ENCODE measurements around the gene PSD2. TPM values are rescaled to one million over a fixed set of nuclear protein-coding genes. Genes with fewer than 3 reads are reported as not detected.

The PSD2 gene
- total and polyA plus RNA-seq, 2 experiments from 2014 or later: under 0.01 TPM; not detected in 1

DNA sequence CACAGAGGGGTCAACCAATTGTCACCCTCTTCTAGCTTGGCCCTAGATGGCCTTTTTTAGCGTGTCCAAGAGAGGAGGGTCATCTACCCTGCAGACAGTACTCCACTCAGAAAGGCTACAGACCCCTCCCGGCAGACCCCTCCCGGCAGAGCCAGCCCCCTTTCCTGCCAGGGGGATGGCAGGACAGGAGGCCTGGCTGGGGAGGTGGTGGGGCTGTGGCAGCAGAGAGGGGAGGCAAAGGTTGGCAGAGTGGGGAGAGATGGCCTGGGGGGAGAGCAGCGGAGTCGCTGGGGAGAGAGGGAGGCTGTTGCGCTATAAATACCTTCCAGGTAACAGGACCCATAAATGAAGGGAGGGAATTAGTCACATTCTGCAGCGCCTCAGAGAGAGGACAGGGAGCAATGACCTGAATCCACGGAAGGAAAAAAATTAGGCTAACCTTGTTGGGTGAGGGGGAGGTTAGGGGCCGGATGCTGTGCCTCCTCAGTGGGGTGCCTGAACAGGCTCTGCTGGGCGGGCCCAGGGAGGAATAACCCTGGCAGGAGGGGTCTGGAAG lies 32.9 kb upstream of the PSD2 start:
- Histone ChIP-seq H4K20me1 (ENCODE audit: insufficient read depth) (no peaks in the 10 kb centered on the region), H3K4me2 (ENCODE audit: unreplicated experiment) (no peak overlapping the region), H3K4me3 (no peak overlapping the region), H3K27ac (no peak overlapping the region), H3K9me3 (ENCODE audit: low read depth) (no peaks in the 10 kb centered on the region), H3K4me1 (ENCODE audit: insufficient read depth) (peaks cover 3% of the 10 kb centered on the region; the same call in 1 of the 2 replicates), H2AFZ (no peak overlapping the region), H3K9ac (no peak overlapping the region), H3K27me3 (replicated peaks; ENCODE audit: insufficient read depth) (peaks cover 9% of the 10 kb centered on the region; the same call in 1 of the 2 replicates), H3K79me2 (ENCODE audit: insufficient read depth) (no peaks in the 10 kb centered on the region), H3K36me3 (ENCODE audit: low read depth) (no peaks in the 10 kb centered on the region), H3F3A (ENCODE audit: insufficient read depth) (0 out of 2 replicates have a peak, but pooled peaks cover 5% of the 10 kb centered on the region), H3K9me2 (ENCODE audit: insufficient read depth) (no peaks in the 10 kb centered on the region)
- no peak for DNase-seq
- in situ Hi-C loops (cut with MboI): loop anchor here (5.0 kb wide), 1 partner anchor 130 kb away; no protein-coding TSS in a partner anchor
- 93 to 95% methylated on average over 10 of the region's 10 CpGs for WGBS, 2 experiments (ENCODE audit: low coverage in 1 of 2, low lambda C conversion rate in 2 of 2, missing lambda C conversion rate in 2 of 2)
- TF ChIP-seq EZH2phosphoT487 (IDR thresholded peaks at IDR 0.05; ENCODE audit: insufficient read depth, low read depth): no peak

DNA sequence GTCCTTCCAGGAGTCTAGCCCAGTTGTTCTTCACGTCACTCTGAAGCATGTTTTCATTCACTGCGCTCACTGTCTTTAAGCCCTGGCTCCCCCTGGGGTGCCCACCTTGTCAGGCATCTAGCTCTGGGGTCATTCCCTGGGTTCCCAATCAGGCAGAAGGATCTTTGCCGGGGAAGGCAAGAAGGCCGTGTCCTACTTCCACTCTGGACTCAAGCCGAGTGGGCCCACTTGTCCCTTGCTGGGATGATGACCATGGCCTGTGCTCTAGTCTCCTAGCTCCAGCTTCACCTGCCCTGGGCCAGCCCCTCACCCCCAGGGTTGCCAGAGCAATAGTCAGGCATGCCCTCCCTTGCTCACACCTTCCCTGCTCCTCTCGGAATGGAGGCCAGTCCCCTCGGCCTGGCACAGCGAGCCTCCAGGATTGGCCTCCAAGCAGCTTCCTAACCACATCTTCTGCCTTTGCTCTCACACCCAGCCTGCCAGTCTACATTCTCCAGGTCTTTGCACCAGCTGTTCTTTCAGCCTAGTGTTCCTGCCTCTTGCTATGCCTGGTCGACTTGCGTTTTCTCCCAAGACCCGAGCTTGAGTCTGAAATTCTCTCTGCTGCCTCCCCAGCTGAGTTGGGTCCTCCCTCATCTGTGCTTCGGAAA lies 32.2 kb upstream of the PSD2 start:
- Histone ChIP-seq H3K4me1 (ENCODE audit: insufficient read depth) (peaks cover 3% of the 10 kb centered on the region; the same call in 1 of the 2 replicates), H3K9me2 (ENCODE audit: insufficient read depth) (no peaks in the 10 kb centered on the region), H2AFZ (no peak overlapping the region), H3K9me3 (ENCODE audit: low read depth) (no peaks in the 10 kb centered on the region), H3K36me3 (ENCODE audit: low read depth) (no peaks in the 10 kb centered on the region), H3K4me3 (no peak overlapping the region), H3F3A (ENCODE audit: insufficient read depth) (0 out of 2 replicates have a peak, but pooled peaks cover 5% of the 10 kb centered on the region), H4K20me1 (ENCODE audit: insufficient read depth) (no peaks in the 10 kb centered on the region), H3K4me2 (ENCODE audit: unreplicated experiment) (no peak overlapping the region), H3K27ac (no peak overlapping the region), H3K27me3 (replicated peaks; ENCODE audit: insufficient read depth) (peaks cover 9% of the 10 kb centered on the region; the same call in 1 of the 2 replicates), H3K9ac (no peak overlapping the region), H3K79me2 (ENCODE audit: insufficient read depth) (no peaks in the 10 kb centered on the region)
- 69 to 72% methylated on average over 12 of the region's 12 CpGs for WGBS, 2 experiments (ENCODE audit: low coverage in 1 of 2, low lambda C conversion rate in 2 of 2, missing lambda C conversion rate in 2 of 2)
- in situ Hi-C loops (cut with MboI): loop anchor here (5.0 kb wide), 1 partner anchor 131 kb away; no protein-coding TSS in a partner anchor
- no peak for DNase-seq
- TF ChIP-seq EZH2phosphoT487 (IDR thresholded peaks at IDR 0.05; ENCODE audit: insufficient read depth, low read depth): no peak

DNA sequence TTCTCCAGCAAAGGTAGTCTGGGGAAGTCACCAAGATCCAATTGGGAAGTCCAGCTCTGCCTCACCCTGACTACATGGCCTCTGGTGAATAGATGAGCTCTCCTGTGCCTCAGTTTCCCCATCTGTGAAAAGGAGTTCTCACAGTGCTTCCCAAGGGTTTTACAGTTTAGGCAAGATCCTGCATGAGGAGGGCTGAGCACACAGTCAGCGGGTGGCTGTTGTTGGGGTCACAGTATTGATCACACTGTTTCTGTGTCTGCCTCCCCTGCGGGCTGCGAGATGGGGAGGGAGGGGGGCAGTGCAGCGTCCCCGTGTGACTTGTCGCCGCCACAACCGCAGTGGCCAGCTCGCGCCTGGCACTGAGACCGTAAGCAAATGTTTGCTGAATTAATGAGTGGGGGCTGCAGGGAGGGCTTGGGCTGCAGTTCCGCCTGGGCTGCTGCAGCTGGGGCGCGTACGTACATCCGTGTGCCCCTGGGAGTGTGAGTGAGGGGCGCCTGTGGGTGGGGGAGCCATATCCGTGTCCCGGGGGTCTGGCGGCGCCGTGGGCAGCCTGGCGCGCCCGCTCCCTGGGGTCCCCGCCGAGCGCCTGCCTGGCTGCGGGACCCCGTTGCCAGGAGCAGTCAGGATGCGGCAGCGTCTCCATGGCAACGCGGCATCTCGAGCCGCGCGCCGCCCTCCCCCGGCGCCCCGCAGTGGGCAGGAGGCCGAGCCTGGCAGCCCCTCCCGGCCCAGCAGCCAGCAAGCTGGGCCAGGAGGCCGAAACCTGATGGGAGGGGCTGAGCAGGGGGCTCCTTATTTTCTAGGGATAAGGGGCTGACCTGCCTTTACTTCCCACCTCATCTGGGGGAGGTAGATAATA lies 31.4 kb upstream of the PSD2 start:
- Histone ChIP-seq H3K27me3 (replicated peaks; ENCODE audit: insufficient read depth) (peaks cover 9% of the 10 kb centered on the region; the same call in 1 of the 2 replicates), H3K9ac (no peak overlapping the region), H3F3A (ENCODE audit: insufficient read depth) (0 out of 2 replicates have a peak, but pooled peaks cover 5% of the 10 kb centered on the region), H2AFZ (no peak overlapping the region), H4K20me1 (ENCODE audit: insufficient read depth) (no peaks in the 10 kb centered on the region), H3K9me3 (ENCODE audit: low read depth) (no peaks in the 10 kb centered on the region), H3K36me3 (ENCODE audit: low read depth) (no peaks in the 10 kb centered on the region), H3K9me2 (ENCODE audit: insufficient read depth) (no peaks in the 10 kb centered on the region), H3K4me3 (no peak overlapping the region), H3K4me2 (ENCODE audit: unreplicated experiment) (no peak overlapping the region), H3K27ac (no peak overlapping the region), H3K4me1 (ENCODE audit: insufficient read depth) (peaks cover 3% of the 10 kb centered on the region; the same call in 1 of the 2 replicates), H3K79me2 (ENCODE audit: insufficient read depth) (no peaks in the 10 kb centered on the region)
- WGBS, 2 experiments (ENCODE audit: low coverage in 1 of 2, low lambda C conversion rate in 2 of 2, missing lambda C conversion rate in 2 of 2): 18 to 19% methylated on average over 26 to 33 of the region's 45 CpGs
- in situ Hi-C loops (cut with MboI): loop anchor here (5.0 kb wide), 1 partner anchor 132 kb away; no protein-coding TSS in a partner anchor
- TF ChIP-seq EZH2phosphoT487 (IDR thresholded peaks at IDR 0.05; ENCODE audit: insufficient read depth, low read depth): no peak
- TF ChIP-seq EZH2 (IDR thresholded peaks at IDR 0.05; ENCODE audit: insufficient read depth, poor library complexity, severe bottlenecking): no peak
- DNase-seq: peak; percentile 46

DNA sequence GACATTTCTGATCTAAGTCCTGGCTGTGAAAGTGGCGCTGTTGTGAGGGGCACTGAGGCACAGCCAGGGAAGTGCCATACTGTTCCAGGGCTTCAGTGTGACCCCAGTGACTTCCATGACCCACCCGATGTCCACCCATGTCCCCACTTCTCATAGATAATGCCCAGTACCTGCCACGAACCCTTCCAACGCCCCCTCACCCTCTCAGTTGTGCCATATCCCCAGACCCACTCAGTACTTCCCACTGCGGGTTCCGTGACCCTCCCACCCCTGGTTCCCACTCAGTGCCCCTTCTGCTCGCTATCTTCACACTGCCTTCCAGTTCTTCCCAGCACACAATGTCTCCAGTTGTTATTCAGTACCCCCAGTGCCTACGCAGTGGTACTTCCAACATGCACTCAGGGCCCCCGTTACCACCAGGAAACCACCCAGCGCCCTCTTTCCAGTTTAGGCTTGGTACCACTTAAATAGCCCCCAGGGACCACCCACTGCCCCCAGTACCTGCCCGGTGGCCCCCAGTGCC lies 30.7 kb upstream of the PSD2 start:
- Histone ChIP-seq H4K20me1 (ENCODE audit: insufficient read depth) (no peaks in the 10 kb centered on the region), H3K9ac (no peak overlapping the region), H2AFZ (no peak overlapping the region), H3K27ac (no peak overlapping the region), H3K4me1 (ENCODE audit: insufficient read depth) (peaks cover 3% of the 10 kb centered on the region; the same call in 1 of the 2 replicates), H3K9me3 (ENCODE audit: low read depth) (no peaks in the 10 kb centered on the region), H3K4me3 (no peak overlapping the region), H3K27me3 (replicated peaks; ENCODE audit: insufficient read depth) (peaks cover 9% of the 10 kb centered on the region; the same call in 1 of the 2 replicates), H3K79me2 (ENCODE audit: insufficient read depth) (no peaks in the 10 kb centered on the region), H3K36me3 (ENCODE audit: low read depth) (no peaks in the 10 kb centered on the region), H3K9me2 (ENCODE audit: insufficient read depth) (no peaks in the 10 kb centered on the region), H3K4me2 (ENCODE audit: unreplicated experiment) (no peak overlapping the region), H3F3A (ENCODE audit: insufficient read depth) (0 out of 2 replicates have a peak, but pooled peaks cover 5% of the 10 kb centered on the region)
- 47 to 49% methylated on average over 11 of the region's 11 CpGs for WGBS, 2 experiments (ENCODE audit: low coverage in 1 of 2, low lambda C conversion rate in 2 of 2, missing lambda C conversion rate in 2 of 2)
- TF ChIP-seq EZH2phosphoT487 (IDR thresholded peaks at IDR 0.05; ENCODE audit: insufficient read depth, low read depth): no peak
- TF ChIP-seq EZH2 (IDR thresholded peaks at IDR 0.05; ENCODE audit: insufficient read depth, poor library complexity, severe bottlenecking): no peak
- DNase-seq: no peak
- in situ Hi-C loops (cut with MboI): loop anchor here (5.0 kb wide), 1 partner anchor 133 kb away; no protein-coding TSS in a partner anchor

All from GM23248 (cell line).